Caki2 (cell line): Measurements from ENCODE around the gene ESRRG. TPM values are rescaled to one million over a fixed set of nuclear protein-coding genes. Genes with fewer than 3 reads are reported as not detected.

ENCODE experiments used
- DNase-seq: peaks from one replicate; pipeline ENCODE4 v3.0.0-alpha.2; 2015; ENCODE audit warnings: low read depth
- in situ Hi-C: cut with HindIII; loops from 2 replicates; pipeline ENCODE4 v1.10.0; 2016; ENCODE audit warnings: low sequenced_read_pairs, low pct_unique_long_range_greater_than_20kb, mixed read lengths
- total RNA-seq: library from RNA; depleted of rRNA; stranded (reverse); fragments of >200 nt; shearing (Covaris generic); gene quantifications from 2 replicates; pipeline ENCODE4 v1.2.3, GENCODE V29; 2014; ENCODE audit warnings: low replicate concordance

Gene ESRRG
- total RNA-seq, 1 experiment from 2014 or later, result 1.2 TPM

DNA sequence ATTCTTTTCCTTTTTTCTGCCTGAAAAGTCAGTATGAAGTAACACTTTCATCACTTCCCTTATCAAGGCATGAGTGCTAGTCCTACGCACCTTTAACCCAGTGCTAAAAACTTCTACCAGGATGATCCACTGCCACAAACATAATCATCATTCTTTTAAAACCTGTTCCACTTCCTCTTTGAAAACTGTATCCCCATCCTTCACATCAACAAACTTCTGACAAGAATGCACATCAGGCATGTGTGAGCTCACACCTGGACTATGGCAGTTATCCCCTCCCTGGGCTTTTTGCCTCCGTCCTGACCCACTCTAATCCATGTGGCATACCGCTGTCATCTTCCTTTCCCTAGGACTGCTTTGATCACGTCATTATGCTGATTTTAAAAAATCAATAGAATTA lies 70.2 kb downstream of the ESRRG start:
- DNase-seq, result no peak
- in situ Hi-C loops, result no loop called here

DNA sequence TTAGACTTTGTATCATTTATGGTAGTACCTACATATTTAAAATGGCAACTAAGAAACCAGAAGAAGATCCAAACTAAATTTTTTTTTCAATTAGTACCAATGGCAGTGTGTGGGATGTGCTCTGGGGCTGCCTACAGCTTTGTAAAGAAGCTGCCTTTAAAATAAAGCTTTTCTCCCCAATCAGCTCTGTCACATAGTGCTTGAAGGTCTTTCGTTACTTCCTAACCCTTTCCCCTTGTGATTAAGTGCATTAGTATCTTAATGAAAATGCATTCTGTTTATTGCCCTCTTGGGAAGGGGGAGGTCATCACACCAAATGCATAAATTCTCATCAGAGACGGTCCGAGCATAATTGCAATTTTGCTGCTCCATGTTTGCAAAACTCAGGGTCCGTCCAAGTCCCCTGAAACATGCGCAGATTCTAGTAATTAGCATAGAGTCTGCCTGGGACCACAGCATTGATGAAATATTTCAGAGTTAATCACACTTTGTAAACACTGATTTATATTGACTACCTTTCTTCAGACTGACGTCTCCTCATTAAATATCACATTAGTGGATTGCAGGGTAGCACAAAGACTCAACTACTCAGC lies 71.3 kb downstream of the ESRRG start:
- in situ Hi-C loops, result no loop called here
- no peak for DNase-seq

DNA sequence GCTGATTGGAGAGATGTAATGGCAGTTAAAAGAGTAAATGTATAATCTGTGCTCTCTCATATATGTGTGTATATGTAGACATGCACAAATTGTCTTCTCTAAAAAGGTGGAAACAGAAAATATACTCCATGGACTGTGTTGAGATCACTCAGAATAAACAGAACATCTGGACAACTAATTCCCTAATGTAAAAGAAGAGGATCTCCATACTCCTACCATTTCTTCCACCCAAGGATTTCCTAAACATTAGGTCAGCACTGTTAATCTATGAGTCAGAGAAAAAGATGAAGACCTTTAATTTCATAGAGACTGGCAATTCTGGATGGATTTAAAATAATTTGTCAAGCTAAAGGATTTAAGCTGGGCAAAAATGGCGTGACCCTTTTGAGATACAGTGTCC lies 80.1 kb downstream of the ESRRG start:
- in situ Hi-C loops, result no loop called here
- no peak for DNase-seq

DNA sequence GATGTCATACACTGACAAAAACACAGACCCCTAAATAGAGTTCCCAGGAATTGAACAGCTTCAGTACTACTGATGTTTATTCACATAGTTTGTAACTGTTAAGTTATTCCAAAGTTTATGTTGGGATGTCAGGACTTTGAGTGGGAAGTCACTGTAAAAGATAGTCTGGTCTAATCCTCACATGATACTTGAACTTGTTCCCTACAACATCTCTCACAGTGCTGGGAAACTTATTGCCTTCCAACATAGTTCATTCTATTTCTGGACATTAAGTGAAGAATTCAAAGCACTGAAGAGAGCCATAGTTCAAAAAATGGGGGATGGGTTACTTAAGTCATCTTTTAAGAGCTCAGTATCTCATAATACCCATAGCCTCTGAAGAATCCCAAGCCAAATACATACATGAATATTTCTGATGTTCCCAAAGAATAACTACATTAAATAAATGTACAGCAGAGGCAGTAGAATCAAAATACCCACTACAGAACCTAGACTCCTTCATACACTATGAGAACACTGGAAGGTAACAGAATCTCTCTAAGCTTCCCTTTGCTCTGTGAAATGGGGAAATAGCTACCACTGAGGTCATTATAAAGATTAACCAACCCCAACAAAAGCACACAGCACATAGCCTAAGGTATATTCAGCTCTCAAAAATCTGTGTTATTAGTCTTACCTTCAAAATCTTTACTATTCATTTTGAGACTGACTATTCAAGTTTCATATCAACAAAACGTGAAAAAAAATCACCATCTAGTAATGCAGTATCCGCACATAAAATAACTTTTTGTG lies 81.4 kb downstream of the ESRRG start:
- in situ Hi-C loops, result no loop called here
- no peak for DNase-seq

DNA sequence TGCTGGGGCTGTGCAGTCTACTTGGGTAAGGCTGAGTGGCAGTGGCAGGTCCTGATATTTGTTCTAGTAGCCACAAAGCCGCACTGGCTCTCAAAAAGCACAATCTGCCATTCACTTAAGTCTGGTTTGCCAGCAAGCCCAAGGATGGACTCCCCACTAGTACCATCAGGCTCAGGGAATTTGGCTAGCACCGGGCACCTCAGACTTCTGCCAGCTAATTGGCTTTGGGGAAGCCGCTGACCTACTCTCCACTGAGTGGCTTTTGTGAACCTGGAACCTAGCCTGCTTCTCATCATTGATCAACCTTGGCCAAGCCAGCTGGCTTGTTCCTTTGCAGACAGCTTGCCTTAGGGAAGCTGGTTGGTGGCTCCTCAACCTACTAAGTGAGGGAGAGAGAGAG lies 83.1 kb downstream of the ESRRG start:
- in situ Hi-C loops, result no loop called here
- DNase-seq, result no peak

DNA sequence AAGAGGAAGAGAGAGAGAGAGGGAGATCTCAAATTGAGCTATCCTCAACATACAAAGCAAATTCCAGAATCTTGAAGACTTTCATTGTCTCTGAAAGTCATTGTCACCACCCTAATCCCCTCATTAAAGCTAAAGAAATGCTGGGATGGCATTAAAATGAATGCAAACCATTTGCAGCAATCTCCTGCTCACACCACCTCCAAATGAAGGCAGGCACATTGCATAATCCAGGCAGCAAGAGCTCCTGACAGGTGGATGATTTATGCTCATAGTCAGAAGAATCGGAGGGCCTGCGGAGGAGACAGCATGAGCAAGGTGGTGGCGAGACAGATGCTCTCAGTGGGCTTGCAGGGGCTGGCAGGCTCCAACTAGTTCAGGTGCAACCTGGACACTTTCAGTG lies 90.2 kb downstream of the ESRRG start:
- no peak for DNase-seq
- in situ Hi-C loops, result no loop called here

DNA sequence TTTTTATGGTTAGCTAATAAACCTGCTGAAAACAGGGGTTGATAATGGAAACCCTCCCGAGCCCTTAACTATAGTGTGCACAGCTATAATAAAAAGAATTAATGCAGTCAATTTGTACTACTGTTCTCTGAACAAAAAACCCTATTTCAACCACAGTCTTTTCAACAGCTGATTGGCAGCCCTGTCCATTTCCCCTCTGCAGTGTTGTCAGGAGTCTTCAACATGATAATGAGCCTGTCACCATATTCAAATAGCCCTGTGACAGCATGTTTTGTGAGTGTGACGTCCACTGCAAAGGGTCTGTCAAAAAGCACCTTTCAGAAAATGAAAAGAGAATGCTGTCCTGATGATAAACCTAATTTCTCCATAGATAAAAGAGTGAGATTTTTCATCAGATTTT lies 92.7 kb downstream of the ESRRG start:
- in situ Hi-C loops, result no loop called here
- DNase-seq, result no peak

DNA sequence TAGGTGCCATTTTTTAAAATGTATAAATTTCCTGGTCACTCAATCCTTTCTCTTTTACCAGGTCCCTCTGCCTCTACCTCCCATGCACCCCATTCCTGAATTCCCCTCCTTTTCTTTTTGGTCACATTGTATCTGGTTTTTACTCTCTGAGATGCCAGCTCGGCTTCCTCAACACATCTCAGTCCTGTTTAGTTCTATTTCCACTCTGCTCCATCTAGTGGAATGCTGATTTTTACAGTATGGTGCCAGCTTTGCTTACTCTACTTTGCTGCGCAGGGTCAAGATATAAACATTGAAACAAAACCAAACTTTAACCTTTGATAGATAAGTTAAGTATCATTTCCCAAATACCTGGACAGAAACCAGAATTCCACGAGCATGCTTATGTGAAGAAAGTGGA lies 96.0 kb downstream of the ESRRG start:
- in situ Hi-C loops, result no loop called here
- no peak for DNase-seq

DNA sequence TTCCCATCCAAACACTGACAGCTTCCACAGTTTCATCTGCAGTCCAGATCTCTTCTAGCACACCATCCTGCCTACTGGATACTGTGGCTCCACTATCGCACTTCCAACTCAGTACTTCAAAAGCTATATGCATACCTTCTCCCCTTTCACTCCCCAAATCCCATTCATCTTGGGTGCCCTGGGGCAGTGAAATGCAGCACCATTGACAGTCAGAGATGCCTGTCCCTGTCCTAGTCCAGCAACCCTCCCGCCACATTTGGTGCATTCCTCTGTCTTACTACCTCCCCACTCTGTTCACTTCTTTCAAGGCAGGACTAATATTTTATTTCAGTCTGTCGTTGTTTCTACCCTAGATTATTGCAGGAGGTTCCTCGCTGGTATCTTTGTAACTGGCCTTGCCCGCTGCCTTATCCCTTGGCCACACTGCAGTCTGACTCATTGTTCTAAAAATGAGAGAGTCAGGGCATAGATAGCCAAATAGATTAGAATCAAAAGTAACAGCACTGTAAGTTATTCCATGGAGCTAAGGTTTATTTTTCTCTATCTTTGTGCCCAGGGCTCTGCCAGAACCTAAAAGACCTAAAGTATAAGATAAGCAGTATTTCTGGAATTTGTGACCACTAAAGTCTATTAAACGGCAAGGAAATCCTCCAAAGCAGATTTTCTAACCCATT lies 96.7 kb downstream of the ESRRG start:
- no peak for DNase-seq
- in situ Hi-C loops, result no loop called here

DNA sequence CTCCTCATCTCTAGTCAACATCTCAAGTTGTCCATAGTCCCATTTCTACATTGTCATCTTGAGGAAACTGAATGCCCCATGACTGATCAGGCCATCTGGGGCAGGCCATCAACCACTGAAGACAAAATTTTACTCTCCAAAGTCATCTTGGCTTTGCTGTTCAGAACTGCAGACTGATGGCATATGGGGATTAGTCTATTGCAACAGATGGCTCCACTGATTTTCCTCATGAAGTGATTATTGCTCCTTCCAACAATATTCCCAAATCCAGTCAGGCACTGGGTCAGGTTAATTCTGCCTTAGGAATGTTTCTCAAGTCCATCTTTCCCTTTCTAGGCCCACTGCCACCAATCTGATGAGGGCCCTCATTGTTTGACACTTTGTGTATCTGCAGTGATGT lies 101.7 kb downstream of the ESRRG start:
- no peak for DNase-seq
- in situ Hi-C loops, result no loop called here

DNA sequence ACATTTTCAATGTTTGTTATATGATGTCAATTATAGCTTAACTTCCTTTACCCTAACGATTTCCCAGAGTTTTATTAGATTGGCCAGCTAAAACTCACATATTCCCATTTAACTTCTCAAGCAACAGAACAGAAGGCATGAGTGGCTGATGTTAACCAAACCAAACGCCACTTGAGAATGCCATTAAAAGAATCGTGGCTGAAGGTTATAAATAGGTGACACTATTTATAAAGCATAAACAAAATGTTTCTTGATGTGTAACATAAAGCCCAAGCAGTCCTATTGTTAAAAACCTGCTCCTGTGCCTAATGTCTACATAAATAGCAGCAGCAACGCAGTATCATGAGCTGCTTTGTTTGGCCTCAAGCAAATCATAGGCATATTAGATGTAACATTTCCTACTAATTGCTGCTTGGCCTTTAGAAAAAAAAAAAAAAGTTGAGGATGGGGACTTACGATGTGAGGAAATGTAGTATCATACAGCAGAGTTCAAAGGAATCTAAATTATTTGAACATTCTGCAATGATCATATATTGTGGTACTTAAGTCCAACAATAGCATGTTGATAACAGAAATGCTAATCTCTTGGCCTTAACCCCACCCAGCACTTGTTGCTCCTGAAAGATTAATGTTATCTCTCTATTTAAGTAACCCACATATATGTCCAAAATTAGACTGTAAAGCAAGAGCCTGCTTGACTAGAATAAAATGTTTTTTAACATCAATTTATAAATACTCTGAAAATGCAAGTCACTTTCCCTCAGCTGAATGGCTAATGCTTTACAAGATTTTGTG lies 106.0 kb downstream of the ESRRG start:
- DNase-seq, result no peak
- in situ Hi-C loops, result no loop called here

DNA sequence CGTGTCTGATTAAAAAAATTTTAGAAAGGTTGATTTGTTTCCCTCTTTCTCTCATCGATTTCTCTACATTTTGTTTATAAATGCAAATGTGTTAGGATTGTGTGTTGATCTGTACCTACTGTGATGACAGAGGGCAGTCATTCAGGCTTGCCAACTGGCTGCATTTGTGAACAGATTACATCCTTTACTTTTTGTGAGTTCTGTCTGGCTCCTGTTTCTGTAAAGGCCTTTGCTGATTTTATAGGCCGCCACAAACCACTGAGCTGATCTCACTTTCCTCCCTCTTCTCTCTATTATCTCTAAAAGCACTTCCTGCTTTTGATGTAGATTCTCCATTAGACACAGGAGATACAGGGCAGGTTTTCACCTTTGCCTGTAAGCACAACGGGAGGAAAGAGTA lies 106.8 kb downstream of the ESRRG start:
- no peak for DNase-seq
- in situ Hi-C loops, result no loop called here

DNA sequence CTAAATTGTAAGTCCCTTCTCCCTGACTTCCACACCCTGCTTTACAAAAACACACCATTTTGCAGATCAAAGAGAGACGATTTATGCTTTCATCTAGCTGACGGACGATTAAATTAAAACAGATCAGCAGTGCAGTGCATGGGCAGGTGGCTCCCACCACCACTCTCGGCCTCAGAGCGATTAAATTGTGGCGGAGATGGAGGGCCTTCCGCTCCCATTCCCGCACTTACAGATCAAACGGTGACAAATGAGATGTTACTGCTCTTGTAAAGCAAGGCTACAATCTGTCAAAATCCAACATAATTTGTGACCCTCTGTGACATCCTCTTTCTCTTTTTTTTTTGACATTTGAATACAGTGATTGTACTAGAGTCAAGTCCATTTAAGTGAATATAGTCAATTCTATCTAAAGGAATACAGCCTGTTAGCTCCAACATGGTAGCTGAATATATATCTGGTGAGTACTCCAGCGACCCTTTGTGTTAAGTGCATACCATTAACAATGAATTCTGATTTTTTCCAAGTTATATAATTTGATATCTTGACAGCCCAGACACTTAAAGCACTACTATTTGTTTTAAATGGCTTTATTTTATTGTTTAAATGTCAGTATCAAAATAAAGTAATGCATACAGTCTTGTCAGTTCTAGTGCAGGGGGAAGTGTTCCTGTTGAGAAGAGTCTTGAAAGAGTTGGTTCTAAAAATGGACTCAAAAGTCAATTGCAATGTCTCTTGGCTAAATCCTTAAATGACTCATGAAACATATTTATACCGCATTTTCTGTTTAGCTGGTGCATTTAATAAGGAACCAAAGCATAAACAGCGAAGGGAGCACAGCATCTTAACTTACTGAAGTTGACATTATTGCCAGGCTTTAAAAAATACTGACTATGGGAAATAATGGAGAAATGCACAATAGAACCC lies 109.0 kb downstream of the ESRRG start:
- DNase-seq, result no peak
- in situ Hi-C loops, result no loop called here

DNA sequence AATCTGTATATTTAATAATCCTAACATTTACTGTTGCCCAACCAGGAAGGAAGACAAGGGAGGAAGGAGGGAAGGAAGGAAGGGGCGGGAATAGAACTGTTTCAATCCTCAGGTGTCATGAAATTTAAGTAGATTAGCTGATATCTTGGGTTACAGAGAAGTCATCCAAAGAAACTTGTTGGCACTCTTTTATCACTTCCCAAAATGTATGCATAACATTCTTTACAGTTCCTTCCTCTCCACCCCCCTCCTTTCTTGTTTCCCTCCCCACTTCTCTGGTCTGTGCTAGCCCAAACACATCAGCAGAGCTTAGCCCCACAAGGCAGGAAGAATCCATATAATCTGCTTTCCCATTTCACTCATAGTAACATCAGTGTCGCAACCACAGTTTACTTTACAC lies 110.9 kb downstream of the ESRRG start:
- in situ Hi-C loops, result no loop called here
- DNase-seq, result no peak

DNA sequence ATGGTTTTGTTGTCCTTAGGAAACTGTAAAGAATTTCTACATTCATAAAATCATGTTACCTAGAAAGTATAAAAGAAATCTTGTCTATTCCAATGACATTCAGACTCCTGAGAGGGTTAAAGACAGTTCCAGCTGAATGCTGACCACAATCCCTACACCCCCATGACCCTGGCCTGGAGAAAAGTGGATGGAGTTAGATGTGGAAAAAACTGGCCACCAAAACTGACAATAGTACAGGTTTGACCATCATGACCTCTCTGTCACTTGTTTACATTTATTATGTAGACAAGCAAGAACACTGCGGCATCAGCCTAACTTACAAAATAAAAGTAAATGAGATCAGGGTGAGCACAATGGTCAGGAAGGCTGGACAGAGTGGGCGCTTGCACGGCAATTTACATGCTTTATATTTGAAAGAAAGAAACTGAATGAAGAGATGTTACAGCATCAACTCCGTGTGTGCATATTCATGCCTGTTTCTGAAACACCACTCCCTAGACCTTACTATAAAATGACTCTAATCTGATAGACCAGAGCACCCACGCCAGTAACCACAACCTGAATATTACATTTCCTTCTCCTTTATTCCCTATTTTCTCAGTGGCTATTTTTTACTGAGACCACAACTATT lies 116.0 kb downstream of the ESRRG start:
- in situ Hi-C loops, result no loop called here
- no peak for DNase-seq

DNA sequence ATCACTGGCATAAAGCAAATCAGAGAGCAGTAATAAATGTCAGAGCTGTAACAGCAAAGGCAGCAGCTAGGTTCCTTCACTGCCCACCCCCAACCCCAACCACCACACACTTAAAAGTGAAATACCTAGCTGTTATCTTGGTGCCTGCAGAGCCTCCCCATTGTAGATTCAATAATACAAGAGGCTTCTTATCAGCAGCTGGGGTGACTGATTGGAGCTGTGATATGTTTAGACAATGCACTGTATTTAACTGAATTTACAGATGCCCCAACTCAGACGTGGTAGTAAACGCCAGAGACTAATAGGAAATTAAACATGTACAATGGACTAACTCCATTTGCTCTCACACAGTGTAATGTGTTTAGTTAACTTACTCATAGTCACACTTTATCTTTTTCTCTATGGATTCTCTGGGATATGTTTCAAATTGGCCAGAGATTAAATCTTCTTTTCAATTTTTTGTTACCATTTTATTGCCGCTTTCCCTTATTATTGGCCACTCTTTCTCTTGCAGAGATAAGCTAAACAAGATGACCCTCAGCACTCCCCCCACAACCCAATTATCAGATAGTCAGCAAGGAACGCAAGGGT lies 117.1 kb downstream of the ESRRG start:
- in situ Hi-C loops, result no loop called here
- DNase-seq, result no peak

DNA sequence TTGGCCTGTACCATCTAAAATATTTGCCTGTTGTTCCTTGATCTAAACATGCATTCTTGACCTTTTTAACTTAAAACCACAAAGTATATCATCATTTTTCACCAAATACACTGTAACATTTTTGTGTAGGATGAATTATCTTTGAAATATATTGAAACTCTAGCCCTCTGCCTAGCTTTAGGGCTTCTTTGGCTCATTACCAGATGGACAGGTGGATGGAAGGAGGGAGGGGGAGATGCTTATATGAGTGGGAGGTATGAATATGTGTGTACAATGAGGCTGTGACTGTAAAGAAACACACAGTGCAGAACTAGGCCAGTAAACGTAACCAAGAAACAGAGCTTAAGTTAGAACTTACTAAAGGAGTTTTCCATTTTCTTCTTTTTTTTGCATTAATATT lies 118.5 kb downstream of the ESRRG start:
- no peak for DNase-seq
- in situ Hi-C loops, result no loop called here
